NCI-H2081 treated with DMSO at 0.1 percent for 48 hours (cell line): ENCODE data around the gene NGF.
"Not testable (repeated sequence)": the region's sequence is repeated elsewhere in the genome, so short reads cannot be mapped to it uniquely, and the experiment has no call there.

Experiments used
- DNase-seq: peaks from one replicate; lab custom pipeline; 2025; lab: John Stamatoyannopoulos, UW

Gene NGF

GRCh38 chr1:115309504-115309903 lies 28.5 kb downstream of the NGF start:
- DNase-seq: not testable (repeated sequence)

GRCh38 chr1:115308969-115309368 lies 29.1 kb downstream of the NGF start:
- no peak for DNase-seq

GRCh38 chr1:115307661-115308060 lies 30.4 kb downstream of the NGF start:
- DNase-seq: no peak

- DNase-seq: no peak
Observed at GRCh38 chr1:115306146-115306545, 31.9 kb downstream of the NGF start.

- DNase-seq: no peak
Observed at GRCh38 chr1:115303364-115303763, 34.7 kb downstream of the NGF start.

GRCh38 chr1:115302390-115302961 lies 35.6 kb downstream of the NGF start:
- no peak for DNase-seq

GRCh38 chr1:115301438-115302020 lies 36.5 kb downstream of the NGF start:
- no peak for DNase-seq

GRCh38 chr1:115300087-115300876 lies 37.8 kb downstream of the NGF start:
- no peak for DNase-seq

- DNase-seq: no peak
Observed at GRCh38 chr1:115299266-115299665, 38.8 kb downstream of the NGF start.

- no peak for DNase-seq
Observed at GRCh38 chr1:115296981-115297380, 41.1 kb downstream of the NGF start.

GRCh38 chr1:115295904-115296696 lies 41.9 kb downstream of the NGF start:
- no peak for DNase-seq

- DNase-seq: no peak
Observed at GRCh38 chr1:115293899-115294298, 44.1 kb downstream of the NGF start.

GRCh38 chr1:115293006-115293405 lies 45.0 kb downstream of the NGF start:
- DNase-seq: no peak

- no peak for DNase-seq
Observed at GRCh38 chr1:115291741-115292140, 46.3 kb downstream of the NGF start.

GRCh38 chr1:115289940-115290339 lies 48.1 kb downstream of the NGF start:
- no peak for DNase-seq

GRCh38 chr1:115288591-115289198 lies 49.4 kb downstream of the NGF start:
- DNase-seq: no peak

GRCh38 chr1:115286431-115287205 lies 51.4 kb downstream of the NGF start:
- no peak for DNase-seq

GRCh38 chr1:115284209-115284608 lies 53.8 kb downstream of the NGF start:
- DNase-seq: no peak

GRCh38 chr1:115283681-115284146 lies 54.3 kb downstream of the NGF start:
- DNase-seq: no peak

GRCh38 chr1:115283249-115283648 lies 54.8 kb downstream of the NGF start:
- no peak for DNase-seq

GRCh38 chr1:115282807-115283208 lies 55.2 kb downstream of the NGF start:
- no peak for DNase-seq
